Activated naive CD4-positive, alpha-beta T cell treated with anti-CD3 and anti-CD28 coated beads, Interleukin-2, amount 50 U/mL, for 72 hours (primary cell): ENCODE results near the gene DMXL1. TPM values are rescaled to one million over a fixed set of nuclear protein-coding genes. Genes with fewer than 3 reads are reported as not detected.
"Not testable (repeated sequence)": the region's sequence is repeated elsewhere in the genome, so short reads cannot be mapped to it uniquely, and the experiment has no call there.

Experiments
- ATAC-seq, 2 donors: fragments of 150-1000 bp; cut with Tn5 transposase; 2 replicates each; pipeline ENCODE4 v1.10.0; 2021; ENCODE audit warnings: mild to moderate bottlenecking in 2 of 2, moderate library complexity in 2 of 2
- DNase-seq, 2 donors: peaks; one replicate each; pipeline ENCODE4 v3.0.0; 2021 to 2022; ENCODE audit warnings: low spot score in 2 of 2
- H3K27ac Mint-ChIP-seq, 2 donors: one replicate each; pipeline ENCODE4 v1.8.0; 2022; ENCODE audit warnings: mild to moderate bottlenecking in 2 of 2, mixed read lengths in 2 of 2
- H3K36me3 Mint-ChIP-seq, 2 donors: one replicate each; pipeline ENCODE4 v1.8.0; 2022; ENCODE audit warnings: mixed read lengths in 2 of 2
- H3K9me3 Mint-ChIP-seq, 2 donors: one replicate each; pipeline ENCODE4 v1.8.0; 2022; ENCODE audit warnings: mixed read lengths in 2 of 2
- total RNA-seq, 2 donors: library from RNA; stranded (reverse); gene quantifications; one replicate each; pipeline ENCODE4 v1.2.3, GENCODE V29; 2022

Gene DMXL1
- total RNA-seq, 2 donors from 2014 or later, result 26.8 to 28.5 TPM

DNA sequence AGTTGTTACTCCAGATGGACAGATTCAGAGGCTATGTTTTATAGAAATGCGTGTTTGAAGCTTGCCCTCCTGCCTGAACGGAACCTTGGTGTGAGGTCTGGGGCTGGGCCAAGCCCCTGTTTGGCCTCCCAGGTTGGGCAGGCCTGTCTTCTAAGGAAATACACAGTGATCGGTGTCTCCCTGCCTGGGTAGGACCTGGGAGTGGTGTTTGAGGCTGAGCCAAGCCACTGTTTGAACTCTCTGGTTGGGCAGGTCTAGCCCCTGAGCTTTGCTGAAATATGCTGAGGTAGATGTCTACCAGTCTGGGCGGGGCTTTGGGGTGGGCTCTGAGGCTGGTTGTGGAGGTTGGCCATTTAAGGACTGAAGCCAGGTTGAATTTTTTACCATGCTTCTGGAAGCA, 90.5 kb downstream of the DMXL1 start:
- Mint-ChIP-seq H3K27ac (no peak overlapping the region), H3K9me3 (peaks cover 6 to 9% of the 10 kb centered on the region in 2 donors), H3K36me3 (peaks cover 22 to 24% of the 10 kb centered on the region in 2 donors)
- ATAC-seq, result no peak
- no peak for DNase-seq

DNA sequence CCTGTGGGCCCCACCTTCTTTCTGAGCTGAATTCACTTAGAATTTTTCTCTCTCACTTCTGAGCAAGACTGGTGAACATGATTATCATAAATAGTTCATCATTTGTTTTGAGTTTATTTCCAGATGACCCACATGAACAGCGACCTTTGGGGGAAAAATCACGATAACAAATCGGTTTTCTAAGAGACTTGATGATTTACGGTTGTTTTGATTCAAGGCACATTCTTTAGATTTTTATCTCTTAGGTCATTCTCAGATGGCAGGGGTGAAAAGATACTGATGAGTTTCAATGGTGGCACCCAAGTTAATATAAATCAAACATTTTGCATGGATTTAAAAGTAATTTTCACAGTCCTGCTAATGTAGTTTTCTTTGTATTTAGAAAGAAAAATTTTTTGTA, 95.1 kb downstream of the DMXL1 start:
- no peaks in the 10 kb centered on the region for H3K9me3 Mint-ChIP-seq
- H3K27ac Mint-ChIP-seq, result no peak overlapping the region
- DNase-seq, result no peak
- H3K36me3 Mint-ChIP-seq, result peaks cover 0 to 8% of the 10 kb centered on the region in 2 donors
- ATAC-seq, result no peak

DNA sequence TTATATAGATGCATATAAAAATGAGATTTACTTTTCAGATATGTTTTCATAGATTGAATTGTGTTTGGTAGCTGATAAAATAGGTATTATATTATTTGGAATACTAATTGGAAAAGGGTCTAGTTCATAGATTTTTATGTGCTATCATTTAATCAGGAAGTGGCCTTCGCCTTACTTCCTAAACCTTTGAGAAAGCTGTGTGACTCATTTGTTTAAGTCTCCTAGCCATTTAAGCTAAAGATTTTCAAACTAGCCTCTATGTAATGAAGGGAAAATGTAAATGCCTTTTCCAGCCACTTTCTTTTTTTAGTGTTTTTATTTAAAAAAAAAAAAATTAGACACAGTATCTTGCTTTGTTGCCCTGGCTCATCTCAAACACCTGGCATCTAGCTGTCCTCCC, 97.5 kb downstream of the DMXL1 start:
- DNase-seq, result no peak
- Mint-ChIP-seq H3K9me3 (no peaks in the 10 kb centered on the region), H3K36me3 (peaks cover 0 to 8% of the 10 kb centered on the region in 2 donors), H3K27ac (no peak overlapping the region)
- ATAC-seq, result no peak

DNA sequence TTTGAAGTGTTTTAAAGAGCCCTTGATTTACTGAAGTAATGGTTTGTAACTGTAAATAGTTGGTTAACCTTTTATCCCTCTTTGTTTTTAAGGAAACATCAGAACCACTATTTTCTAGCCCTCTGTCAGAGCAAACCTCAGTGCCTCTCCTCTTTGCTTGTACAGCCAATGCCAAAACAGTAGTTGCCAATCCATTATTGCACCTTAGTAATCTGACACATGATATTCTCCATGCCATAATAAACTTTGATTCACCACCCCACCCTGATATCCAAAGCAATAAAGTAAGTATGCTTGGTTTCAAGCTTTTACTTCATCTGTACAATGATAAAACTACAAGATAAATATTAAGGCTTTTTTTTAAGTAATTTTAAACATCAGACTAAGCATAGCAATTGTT, 100.8 kb downstream of the DMXL1 start:
- ATAC-seq (no peak), DNase-seq (no peak)
- no peaks in the 10 kb centered on the region for H3K9me3 Mint-ChIP-seq
- H3K27ac Mint-ChIP-seq, result no peak overlapping the region
- no peaks in the 10 kb centered on the region for H3K36me3 Mint-ChIP-seq

DNA sequence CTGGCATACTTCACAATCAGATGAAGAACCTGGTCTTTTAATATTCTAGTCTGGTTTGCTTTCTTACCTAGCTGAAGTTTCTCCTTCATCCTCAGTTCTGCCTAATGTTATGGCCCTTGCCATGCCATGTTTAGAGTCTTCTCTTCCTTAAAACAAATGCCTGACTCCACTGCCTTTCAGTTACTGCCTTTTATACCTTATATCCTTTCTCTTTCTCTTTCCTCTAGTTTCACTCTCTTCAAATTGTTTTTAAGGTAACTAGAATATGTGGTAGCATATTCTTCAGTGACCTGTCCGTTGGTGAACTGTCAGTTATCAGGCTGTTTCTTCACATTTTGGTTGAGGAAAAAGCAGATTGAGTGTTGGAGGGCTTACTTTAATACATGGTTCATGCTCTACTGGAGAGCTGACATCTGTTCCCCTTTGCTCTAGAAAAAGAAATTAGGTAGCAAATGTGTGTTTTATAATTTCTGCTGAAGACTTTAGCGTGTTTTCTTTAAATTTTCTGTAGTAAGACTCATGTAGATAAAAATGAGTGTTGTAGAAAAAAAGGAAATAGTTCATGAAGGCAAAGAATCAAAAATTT, 103.8 kb downstream of the DMXL1 start:
- Mint-ChIP-seq H3K27ac (no peak overlapping the region), H3K9me3 (no peaks in the 10 kb centered on the region), H3K36me3 (no peaks in the 10 kb centered on the region)
- ATAC-seq, result no peak
- DNase-seq, result no peak

DNA sequence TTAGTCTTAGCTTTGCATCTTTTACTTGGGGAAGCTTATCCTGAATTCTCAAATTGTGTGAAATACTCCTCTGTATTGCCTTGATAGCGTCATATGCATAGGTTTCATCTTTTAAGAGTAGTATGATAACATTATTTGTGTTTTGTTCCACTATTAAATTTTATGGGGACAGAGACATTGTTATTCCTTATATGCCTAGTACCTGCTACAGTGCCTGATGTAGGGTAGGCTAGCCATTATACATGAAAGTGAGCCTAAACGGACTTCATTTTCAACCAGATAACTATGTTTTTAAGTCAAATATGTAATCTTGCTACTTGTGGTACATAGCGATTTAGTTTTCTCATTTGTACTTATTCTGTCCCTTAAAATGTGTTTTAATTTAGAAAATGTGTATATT, 105.9 kb downstream of the DMXL1 start:
- no peak overlapping the region for H3K27ac Mint-ChIP-seq
- DNase-seq, result no peak
- no peak for ATAC-seq
- H3K9me3 Mint-ChIP-seq, result no peaks in the 10 kb centered on the region
- no peaks in the 10 kb centered on the region for H3K36me3 Mint-ChIP-seq

DNA sequence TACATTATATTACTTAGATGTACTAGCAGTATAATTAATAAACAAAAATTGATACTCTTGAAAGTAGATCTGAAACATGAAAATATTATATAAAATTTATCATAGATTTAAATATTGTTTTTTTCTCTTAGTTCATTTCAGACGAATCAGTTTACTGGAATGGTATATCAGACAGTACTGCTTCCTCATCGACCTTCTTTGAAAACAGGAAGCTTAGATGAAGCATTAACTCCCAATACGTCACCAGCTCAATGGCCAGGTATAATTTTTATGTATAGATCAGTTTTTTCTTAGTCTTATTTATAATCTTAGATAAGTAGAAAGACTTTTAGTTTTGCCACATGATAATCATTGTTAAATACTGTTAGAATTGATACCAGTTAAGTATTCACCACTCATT, 106.3 kb downstream of the DMXL1 start:
- no peak overlapping the region for H3K27ac Mint-ChIP-seq
- ATAC-seq, result no peak

DNA sequence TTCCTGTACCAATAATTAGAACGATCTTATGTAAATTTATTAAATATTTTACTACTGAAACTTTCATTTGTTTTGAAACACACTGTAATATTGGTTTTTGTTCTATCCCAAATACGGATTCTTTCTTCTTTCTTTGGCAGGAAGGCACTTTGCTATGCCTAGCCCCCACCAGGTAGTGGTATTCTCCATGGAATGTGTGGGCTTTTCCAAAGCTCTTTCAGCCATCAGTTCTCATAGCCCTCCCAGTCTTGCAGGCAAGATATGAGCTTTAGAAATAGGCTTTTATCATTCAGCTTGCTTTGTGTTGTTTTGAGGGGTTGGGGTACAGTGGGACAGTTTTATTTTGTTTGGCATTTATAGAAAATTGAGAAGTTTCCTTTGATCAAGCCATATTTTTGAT, 107.5 kb downstream of the DMXL1 start:
- ATAC-seq, result no peak
- Mint-ChIP-seq H3K9me3 (no peaks in the 10 kb centered on the region), H3K27ac (no peak overlapping the region), H3K36me3 (no peaks in the 10 kb centered on the region)
- DNase-seq, result no peak

More for the DNA sequence above, 106.3 kb downstream of the DMXL1 start:
- no peak for DNase-seq
- Mint-ChIP-seq H3K9me3 (no peaks in the 10 kb centered on the region), H3K36me3 (no peaks in the 10 kb centered on the region)

DNA sequence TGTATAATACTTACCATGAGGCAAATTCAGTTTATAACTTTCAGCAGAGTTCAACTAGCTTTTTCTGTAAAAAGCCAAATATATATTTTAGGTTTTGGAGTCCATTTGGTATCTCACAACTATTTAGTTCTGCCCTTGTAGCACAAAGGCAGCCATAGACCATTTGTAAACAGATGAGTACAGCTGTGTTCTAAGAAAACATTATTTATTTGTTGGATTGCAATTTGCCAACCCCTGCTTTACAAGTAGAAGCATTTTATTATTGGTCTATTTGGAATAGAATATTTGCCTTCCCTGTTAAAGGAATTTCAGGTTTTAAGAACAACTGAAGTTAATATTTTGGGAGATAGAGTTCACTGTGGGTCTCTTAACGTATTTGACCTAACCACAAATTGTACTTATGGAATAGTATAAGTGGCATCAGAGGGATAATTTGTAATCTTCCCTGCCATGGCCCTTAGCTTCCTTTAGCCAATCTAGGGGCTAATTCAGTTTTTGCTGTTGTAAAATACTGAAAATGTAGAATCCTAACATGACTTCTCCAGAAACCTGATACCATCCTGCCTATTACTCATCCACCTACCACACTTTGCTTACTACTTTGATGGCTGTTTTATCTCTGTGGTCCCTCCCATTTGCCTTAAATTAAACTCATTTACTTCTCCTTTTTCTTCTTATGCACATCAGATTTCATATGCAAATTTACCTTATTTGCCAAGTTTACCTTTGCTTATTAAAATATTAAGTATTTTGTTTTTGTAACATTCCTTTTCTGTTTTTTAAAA, 109.2 kb downstream of the DMXL1 start:
- no peak for ATAC-seq
- no peak for DNase-seq
- H3K9me3 Mint-ChIP-seq, result no peaks in the 10 kb centered on the region
- H3K36me3 Mint-ChIP-seq, result no peaks in the 10 kb centered on the region
- no peak overlapping the region for H3K27ac Mint-ChIP-seq

DNA sequence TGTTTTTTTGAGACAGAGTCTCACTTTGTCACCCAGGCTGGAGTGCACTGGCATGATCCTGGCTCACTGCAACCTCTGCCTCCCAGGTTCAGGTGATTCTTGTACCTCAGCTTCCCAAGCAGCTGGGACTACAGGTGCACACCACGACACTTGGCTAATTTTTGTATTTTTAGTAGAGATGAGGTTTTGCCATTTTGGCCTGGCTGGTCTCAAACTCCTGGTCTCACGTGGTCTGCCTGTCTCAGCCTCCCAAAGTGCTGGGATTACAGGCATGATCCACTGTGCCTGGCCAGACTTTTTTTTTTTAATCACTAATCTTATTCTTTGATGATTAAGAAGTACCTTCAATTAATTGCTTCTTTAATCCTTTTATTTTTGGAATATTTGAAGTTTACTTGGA, 114.6 kb downstream of the DMXL1 start:
- DNase-seq, H3K36me3 Mint-ChIP-seq, H3K9me3 Mint-ChIP-seq, ATAC-seq, H3K27ac Mint-ChIP-seq: not testable (repeated sequence)

DNA sequence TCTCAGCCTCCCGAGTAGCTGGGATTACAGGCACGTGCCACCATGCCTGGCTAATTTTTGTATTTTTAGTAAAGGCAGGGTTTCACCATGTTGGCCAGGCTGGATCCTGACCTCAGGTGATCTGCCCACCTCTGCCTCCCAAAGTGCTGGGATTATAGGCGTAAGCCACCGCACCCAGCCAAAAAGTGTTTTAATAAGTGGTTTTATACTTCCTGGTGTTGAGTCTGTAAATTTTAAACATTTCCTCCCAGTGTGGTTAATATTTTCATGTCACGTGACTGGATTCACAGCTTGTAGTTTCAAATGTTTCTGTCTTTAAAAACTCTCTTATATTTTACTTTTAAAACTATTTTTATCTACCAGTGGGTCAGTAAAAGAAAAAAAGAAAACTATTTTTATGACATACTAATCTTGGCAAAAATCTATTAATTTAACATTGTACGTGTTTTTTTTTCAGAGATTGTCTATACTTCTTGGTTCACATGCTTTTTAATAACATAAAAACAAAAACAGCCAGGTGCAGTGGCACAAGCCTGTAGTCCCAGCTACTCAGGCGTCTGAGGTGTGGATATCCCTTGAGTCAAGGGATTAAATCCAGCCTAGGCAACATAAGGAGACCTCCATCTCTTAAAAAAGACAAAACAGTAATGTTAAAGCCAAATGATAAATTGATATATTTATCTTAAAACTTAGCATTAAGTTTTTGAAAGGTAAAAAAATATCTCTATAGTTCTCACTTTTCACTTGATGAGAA, 117.1 kb downstream of the DMXL1 start:
- Mint-ChIP-seq H3K9me3 (no peaks in the 10 kb centered on the region), H3K36me3 (no peaks in the 10 kb centered on the region), H3K27ac (no peak overlapping the region)
- ATAC-seq (no peak), DNase-seq (no peak)

DNA sequence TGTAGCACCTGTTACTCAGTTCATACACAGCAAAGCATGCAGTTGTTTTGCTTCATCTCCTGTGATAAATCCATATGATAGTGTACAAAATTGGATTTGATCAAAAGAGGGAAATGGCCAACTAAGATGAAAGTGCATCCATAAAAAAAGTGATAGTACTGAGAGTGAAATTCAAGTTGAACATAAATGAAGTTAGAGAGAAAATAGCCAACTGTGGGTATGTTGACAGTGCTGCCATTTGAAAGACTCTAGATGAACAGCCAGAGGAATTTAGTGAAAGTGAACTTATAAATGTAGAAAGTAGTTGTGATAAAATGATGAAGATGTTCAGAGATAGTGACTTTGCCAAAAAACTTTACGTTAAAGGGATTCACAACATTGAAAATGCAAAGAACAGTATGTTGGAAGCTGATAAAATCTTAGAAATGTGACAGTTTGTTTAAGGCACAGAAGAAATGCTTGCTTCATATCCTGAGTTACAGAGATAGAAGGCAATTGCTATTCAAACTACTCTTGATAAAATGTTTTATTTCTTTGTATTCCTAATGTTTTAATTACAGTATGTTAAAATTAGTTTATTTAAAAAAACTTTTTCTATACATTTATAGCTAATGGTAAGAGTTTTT, 119.7 kb downstream of the DMXL1 start:
- no peaks in the 10 kb centered on the region for H3K9me3 Mint-ChIP-seq
- ATAC-seq (no peak), DNase-seq (no peak)
- H3K36me3 Mint-ChIP-seq, result no peaks in the 10 kb centered on the region
- no peak overlapping the region for H3K27ac Mint-ChIP-seq

DNA sequence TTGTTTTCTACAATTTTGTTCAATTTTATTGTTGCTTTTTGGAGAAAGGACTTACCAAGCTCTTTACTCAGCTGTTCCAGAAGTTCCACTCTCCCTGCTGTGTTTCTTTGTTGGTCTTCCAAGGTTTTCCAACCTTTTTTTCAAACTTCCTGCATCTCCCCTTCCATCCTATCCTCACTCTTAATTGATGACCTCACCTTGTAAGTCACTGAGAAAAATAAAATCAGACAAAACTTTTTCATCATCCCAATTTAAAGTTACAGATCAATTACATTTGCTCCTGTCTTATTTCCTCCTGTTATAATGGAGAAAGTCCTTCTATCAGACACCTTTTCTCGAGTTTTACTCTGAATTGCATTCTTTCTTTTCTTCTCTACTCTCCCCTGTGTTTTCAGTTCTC, 121.1 kb downstream of the DMXL1 start:
- H3K36me3 Mint-ChIP-seq, result peaks cover 0 to 7% of the 10 kb centered on the region in 2 donors
- no peak for ATAC-seq
- no peak for DNase-seq
- H3K27ac Mint-ChIP-seq, result no peak overlapping the region
- H3K9me3 Mint-ChIP-seq, result no peaks in the 10 kb centered on the region

DNA sequence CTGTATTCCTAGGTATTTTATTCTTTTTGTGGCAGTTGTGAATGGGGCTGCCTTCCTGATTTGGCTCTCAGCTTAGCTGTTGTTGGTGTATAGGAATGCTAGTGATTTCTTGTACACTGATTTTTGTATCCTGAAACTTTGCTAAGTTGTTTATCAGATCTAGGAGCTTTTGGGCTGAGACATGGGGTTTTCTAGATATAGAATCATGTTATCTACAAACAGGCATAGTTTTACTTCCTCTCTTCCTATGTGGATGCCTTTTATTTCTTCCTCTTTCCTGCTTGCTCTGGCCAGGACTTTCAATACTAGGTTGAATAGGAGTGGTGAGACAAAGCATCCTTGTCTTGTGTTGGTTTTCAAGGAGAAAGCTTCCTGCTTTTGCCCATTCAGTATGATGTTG, 129.9 kb downstream of the DMXL1 start:
- H3K36me3 Mint-ChIP-seq, result peaks cover 22 to 39% of the 10 kb centered on the region in 2 donors
- no peak for DNase-seq
- H3K9me3 Mint-ChIP-seq, result peaks cover 8% of the 10 kb centered on the region in 2 donors
- H3K27ac Mint-ChIP-seq, result no peak overlapping the region
- no peak for ATAC-seq

DNA sequence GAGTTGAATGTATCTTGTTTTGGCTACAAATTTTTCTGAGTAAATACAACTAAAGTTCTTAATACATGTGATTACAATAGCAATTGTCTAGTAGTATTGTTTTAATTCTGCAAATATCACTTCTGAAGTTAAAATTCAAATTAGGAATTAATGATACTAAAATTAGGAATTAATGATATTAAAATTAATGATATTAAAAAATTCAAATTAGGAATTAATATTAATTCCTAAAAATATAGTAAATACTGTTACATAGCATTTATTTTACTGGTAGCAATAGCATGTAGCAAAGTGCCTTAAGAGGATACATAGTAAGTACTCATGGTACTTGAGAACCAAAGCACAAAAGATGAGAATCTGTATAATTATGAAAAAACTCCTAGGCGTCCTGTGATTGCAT, 136.2 kb downstream of the DMXL1 start:
- H3K27ac Mint-ChIP-seq, result no peak overlapping the region
- H3K36me3 Mint-ChIP-seq, result peaks cover 2% of the 10 kb centered on the region in 2 donors
- DNase-seq (no peak), ATAC-seq (no peak)
- H3K9me3 Mint-ChIP-seq, result peaks cover under 1 to 1% of the 10 kb centered on the region in 2 donors

DNA sequence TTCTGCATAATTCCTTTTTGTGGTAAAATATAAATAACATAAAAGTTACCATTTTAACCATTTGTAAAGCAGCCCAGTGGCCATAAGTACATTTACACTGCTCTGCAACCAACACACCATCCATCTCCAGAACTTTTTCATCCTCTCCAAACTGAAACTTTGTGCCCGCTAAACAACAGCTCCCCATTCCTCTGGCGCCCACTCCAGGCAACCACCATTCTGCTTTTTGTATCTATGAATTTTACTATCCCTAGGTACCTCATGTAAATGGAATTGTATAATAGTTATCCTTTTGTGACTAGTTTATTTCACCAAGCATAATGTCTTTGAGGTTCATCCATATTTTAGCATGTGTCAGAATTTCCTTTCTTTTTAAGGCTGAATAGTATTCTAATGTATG, 141.1 kb downstream of the DMXL1 start:
- Mint-ChIP-seq H3K36me3 (no peaks in the 10 kb centered on the region), H3K27ac (no peak overlapping the region), H3K9me3 (no peaks in the 10 kb centered on the region)
- DNase-seq (no peak), ATAC-seq (no peak)

DNA sequence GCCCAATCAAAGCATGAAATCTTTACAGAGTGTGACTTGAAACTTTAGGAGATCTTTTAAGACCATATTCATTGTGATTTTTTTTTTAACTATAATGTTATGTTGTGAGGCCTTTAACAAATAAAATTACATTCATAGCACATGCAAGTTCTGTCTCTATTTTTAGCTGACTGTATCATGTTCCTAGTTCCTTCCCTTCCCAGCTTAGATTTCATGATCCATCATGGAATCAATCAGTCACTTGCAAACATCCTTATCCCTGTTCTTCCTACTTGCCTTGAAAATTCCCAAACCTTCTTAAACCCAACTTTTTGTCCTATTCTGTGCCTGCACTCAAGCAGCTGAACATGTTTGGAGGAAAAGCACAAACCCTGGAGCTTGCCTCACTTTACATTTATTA, 141.8 kb downstream of the DMXL1 start:
- no peaks in the 10 kb centered on the region for H3K9me3 Mint-ChIP-seq
- H3K27ac Mint-ChIP-seq, result no peak overlapping the region
- DNase-seq, result no peak
- no peaks in the 10 kb centered on the region for H3K36me3 Mint-ChIP-seq
- no peak for ATAC-seq
